Measurements from ENCODE around the gene TMC8. TPM values are rescaled to one million over a fixed set of nuclear protein-coding genes. Genes with fewer than 3 reads are reported as not detected.
A peak's percentile ranks its signal among the peaks of the same experiment; 100 is the strongest.

Gene TMC8
- polyA plus RNA-seq, 3 donors, result 13.3 to 151 (median 15.1) TPM

GRCh38 chr17:78092794-78093324, 37.7 kb upstream of the TMC8 start:
- H3K36me3 Mint-ChIP-seq, result peaks cover 68 to 76% of the 10 kb centered on the region in 2 donors
- H2AFZ ChIP-seq (ENCODE audit: insufficient read depth, low read depth, low read length, poor library complexity, severe bottlenecking), result no peak overlapping the region
- no peaks in the 10 kb centered on the region for H3K9me3 ChIP-seq (replicated peaks in 1 of 2; ENCODE audit: control insufficient read depth in 1 of 2, insufficient read depth in 1 of 2, low read length in 2 of 2)
- no peak overlapping the region for H3K4me3 Mint-ChIP-seq
- H3K4me2 ChIP-seq (replicated peaks; ENCODE audit: extremely low read depth, low read length, poor library complexity, severe bottlenecking), result no peak overlapping the region
- H3K4me3 ChIP-seq (replicated peaks in 1 of 3; ENCODE audit: low read depth in 2 of 3, low read length in 3 of 3), result no peak overlapping the region
- H3K36me3 ChIP-seq (replicated peaks in 1 of 2; ENCODE audit: control insufficient read depth in 1 of 2, insufficient read depth in 2 of 2, low read length in 2 of 2), result peaks cover 49 to 85% of the 10 kb centered on the region in 2 donors
- H3K4me1 Mint-ChIP-seq, result peaks cover 11% of the 10 kb centered on the region
- no peaks in the 10 kb centered on the region for H3K27me3 ChIP-seq (ENCODE audit: control insufficient read depth in 2 of 2, insufficient read depth in 2 of 2, low read length in 2 of 2)
- H4K20me1 ChIP-seq (ENCODE audit: insufficient read depth, low read length), result no peaks in the 10 kb centered on the region
- no peak overlapping the region for H3K27ac Mint-ChIP-seq
- no peak for TF ChIP-seq CTCF (IDR thresholded peaks at IDR 0.05)
- H3K27ac ChIP-seq (ENCODE audit: low read depth in 1 of 2, low read length in 2 of 2), result no peak overlapping the region
- H3K9ac ChIP-seq (ENCODE audit: insufficient read depth, low read length, poor library complexity, severe bottlenecking), result no peak overlapping the region
- H3K27me3 Mint-ChIP-seq (ENCODE audit: low read depth in 3 of 3), result peaks cover 0 to 2% (median 1%) of the 10 kb centered on the region in 3 donors
- 89% methylated on average over 5 of the region's 6 CpGs for WGBS (ENCODE audit: insufficient coverage)
- no peak for DNase-seq
- peaks cover 0 to 2% (median 0%) of the 10 kb centered on the region in 7 donors for H3K9me3 Mint-ChIP-seq
- intact Hi-C loops (cut with micrococcal nuclease), result no loop called here
- H3K4me1 ChIP-seq (ENCODE audit: control insufficient read depth in 1 of 2, insufficient read depth in 2 of 2, low read length in 2 of 2), result peaks cover 9 to 10% of the 10 kb centered on the region in 2 donors
- H3K79me2 ChIP-seq (ENCODE audit: insufficient read depth, low read length), result no peaks in the 10 kb centered on the region

GRCh38 chr17:78095035-78095434, 35.5 kb upstream of the TMC8 start:
- H3K79me2 ChIP-seq (ENCODE audit: insufficient read depth, low read length), result no peaks in the 10 kb centered on the region
- WGBS (ENCODE audit: insufficient coverage), result 100% methylated on average over 6 of the region's 6 CpGs
- H3K4me3 ChIP-seq (replicated peaks in 1 of 3; ENCODE audit: low read depth in 2 of 3, low read length in 3 of 3), result no peak overlapping the region
- Mint-ChIP-seq H3K4me3 (no peak overlapping the region), H3K36me3 (peaks cover 81 to 89% of the 10 kb centered on the region in 2 donors), H3K27ac (peak overlapping the region in 2 of 7 donors; percentile 40 to 52), H3K4me1 (peaks cover 3% of the 10 kb centered on the region), H3K27me3 (ENCODE audit: low read depth in 3 of 3) (peaks cover 0 to 2% (median 1%) of the 10 kb centered on the region in 3 donors), H3K9me3 (peaks cover 0 to 9% (median 3%) of the 10 kb centered on the region in 7 donors)
- H3K9ac ChIP-seq (ENCODE audit: insufficient read depth, low read length, poor library complexity, severe bottlenecking), result no peak overlapping the region
- H3K4me1 ChIP-seq (ENCODE audit: control insufficient read depth in 1 of 2, insufficient read depth in 2 of 2, low read length in 2 of 2), result peaks cover 1 to 2% of the 10 kb centered on the region in 2 donors
- intact Hi-C loops (cut with micrococcal nuclease), result no loop called here
- H2AFZ ChIP-seq (ENCODE audit: insufficient read depth, low read depth, low read length, poor library complexity, severe bottlenecking), result no peak overlapping the region
- no peaks in the 10 kb centered on the region for H4K20me1 ChIP-seq (ENCODE audit: insufficient read depth, low read length)
- peaks cover 59 to 98% of the 10 kb centered on the region in 2 donors for H3K36me3 ChIP-seq (replicated peaks in 1 of 2; ENCODE audit: control insufficient read depth in 1 of 2, insufficient read depth in 2 of 2, low read length in 2 of 2)
- DNase-seq, result no peak
- no peak overlapping the region for H3K4me2 ChIP-seq (replicated peaks; ENCODE audit: extremely low read depth, low read length, poor library complexity, severe bottlenecking)
- no peak for TF ChIP-seq CTCF (IDR thresholded peaks at IDR 0.05)
- H3K27ac ChIP-seq (ENCODE audit: low read depth in 1 of 2, low read length in 2 of 2), result no peak overlapping the region
- H3K27me3 ChIP-seq (ENCODE audit: control insufficient read depth in 2 of 2, insufficient read depth in 2 of 2, low read length in 2 of 2), result no peaks in the 10 kb centered on the region
- peaks cover 0 to 4% of the 10 kb centered on the region in 2 donors for H3K9me3 ChIP-seq (replicated peaks in 1 of 2; ENCODE audit: control insufficient read depth in 1 of 2, insufficient read depth in 1 of 2, low read length in 2 of 2)
